HAP-1 (cell line): ENCODE measurements around the gene GRXCR2.

ENCODE experiments used
- DNase-seq, 2 experiments: peaks; one replicate each; pipeline ENCODE4 v3.0.0-alpha.2; 2016 to 2020; ENCODE audit warnings: low spot score in 2 of 2
- H3K27me3 ChIP-seq: fragments of 250-450 bp; sonication (Bioruptor Pico); 2 replicates; pipeline ENCODE4 v1.5.1; 2020; ENCODE audit warnings: low read depth, mild to moderate bottlenecking, moderate library complexity
- H3K36me3 ChIP-seq: fragments of 250-450 bp; sonication (Bioruptor Pico); replicated peaks from 2 replicates; pipeline ENCODE4 v1.5.1; 2020; ENCODE audit warnings: mild to moderate bottlenecking
- H3K4me1 ChIP-seq: fragments of 250-450 bp; sonication (Bioruptor Pico); 2 replicates; pipeline ENCODE4 v1.5.1; 2020; ENCODE audit warnings: mild to moderate bottlenecking
- H3K4me3 ChIP-seq: fragments of 250-450 bp; sonication (Bioruptor Pico); 2 replicates; pipeline ENCODE4 v1.5.1; 2020; ENCODE audit warnings: mild to moderate bottlenecking, moderate library complexity
- H3K9me3 ChIP-seq: fragments of 250-450 bp; sonication (Bioruptor Pico); 2 replicates; pipeline ENCODE4 v1.5.1; 2020; ENCODE audit warnings: mild to moderate bottlenecking, moderate library complexity
- in situ Hi-C: fragments of 300-500 bp; cut with MboI; formaldehyde crosslinking; loops from 3 replicates; pipeline ENCODE4 v1.14.3; 2020; ENCODE audit warnings: low sequenced_read_pairs, inconsistent platforms, mixed read lengths

The GRXCR2 gene

DNA sequence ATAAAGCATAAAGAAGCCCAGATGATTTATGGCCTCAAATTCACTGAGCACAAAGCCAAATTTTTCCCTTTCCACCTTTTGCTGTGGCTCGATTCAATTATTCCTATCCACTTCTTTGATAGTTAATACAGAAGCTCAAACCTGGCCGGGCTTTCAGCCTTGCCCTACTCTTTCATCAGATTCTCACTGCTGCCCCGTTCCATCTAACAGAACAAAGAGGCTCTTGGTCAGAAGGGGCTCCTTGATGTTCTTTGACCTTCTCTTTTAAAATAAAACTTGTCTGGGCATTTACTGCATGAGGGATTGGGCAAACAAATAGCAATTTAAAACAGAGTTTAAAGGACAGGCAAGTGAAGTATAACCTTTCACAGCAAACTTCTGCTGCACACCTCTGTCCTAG is 9.8 kb downstream of the GRXCR2 start:
- Histone ChIP-seq H3K36me3 (no peaks in the 10 kb centered on the region), H3K4me3 (no peak overlapping the region), H3K9me3 (no peaks in the 10 kb centered on the region), H3K4me1 (no peaks in the 10 kb centered on the region), H3K27me3 (peaks cover 6% of the 10 kb centered on the region; the same call in 1 of the 2 replicates)
- DNase-seq, result no peak
- in situ Hi-C loops, result no loop called here

DNA sequence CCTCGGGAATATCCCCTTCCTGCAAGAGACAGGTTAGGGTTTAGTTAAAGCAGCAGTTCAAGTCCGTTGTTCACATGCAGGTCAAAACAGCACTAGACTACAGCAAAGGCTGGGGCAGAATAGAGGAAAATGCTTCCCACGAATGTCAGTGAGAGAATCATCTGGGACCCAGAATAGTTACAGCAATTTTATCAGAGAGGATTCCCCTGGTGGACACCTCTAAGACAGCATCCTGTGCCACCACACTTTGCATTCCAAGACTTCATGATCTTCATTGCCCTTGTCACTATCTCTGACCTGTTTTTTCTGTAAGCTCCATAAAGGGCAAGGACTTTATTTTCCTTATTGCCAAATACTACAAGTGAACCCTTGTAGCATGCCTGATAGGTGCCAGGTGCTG is 12.9 kb downstream of the GRXCR2 start:
- H3K27me3 ChIP-seq, result peaks cover 6% of the 10 kb centered on the region; the same call in 1 of the 2 replicates
- no peaks in the 10 kb centered on the region for H3K9me3 ChIP-seq
- no peaks in the 10 kb centered on the region for H3K36me3 ChIP-seq
- DNase-seq, result no peak
- in situ Hi-C loops, result no loop called here
- no peak overlapping the region for H3K4me3 ChIP-seq
- H3K4me1 ChIP-seq, result no peaks in the 10 kb centered on the region

DNA sequence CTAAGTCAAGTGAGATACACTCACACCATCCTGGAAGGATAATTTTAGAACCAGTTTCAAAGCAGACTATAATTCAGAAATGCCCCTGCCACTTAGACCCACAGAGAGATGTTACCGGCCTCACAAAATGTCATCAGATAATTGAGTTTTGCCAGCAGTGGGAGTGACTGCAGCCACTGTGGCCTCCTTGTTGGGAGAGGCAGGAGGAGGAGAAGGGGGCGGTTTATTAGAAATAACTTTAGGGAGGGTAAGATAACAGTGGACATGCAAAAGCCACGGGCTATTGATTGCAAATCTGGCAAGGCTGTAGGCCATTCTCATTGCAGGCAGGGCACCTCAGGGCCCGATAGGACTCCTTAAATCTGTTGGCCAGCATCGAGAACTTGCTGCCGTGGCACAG is 13.4 kb downstream of the GRXCR2 start:
- H3K4me3 ChIP-seq, result no peak overlapping the region

DNA sequence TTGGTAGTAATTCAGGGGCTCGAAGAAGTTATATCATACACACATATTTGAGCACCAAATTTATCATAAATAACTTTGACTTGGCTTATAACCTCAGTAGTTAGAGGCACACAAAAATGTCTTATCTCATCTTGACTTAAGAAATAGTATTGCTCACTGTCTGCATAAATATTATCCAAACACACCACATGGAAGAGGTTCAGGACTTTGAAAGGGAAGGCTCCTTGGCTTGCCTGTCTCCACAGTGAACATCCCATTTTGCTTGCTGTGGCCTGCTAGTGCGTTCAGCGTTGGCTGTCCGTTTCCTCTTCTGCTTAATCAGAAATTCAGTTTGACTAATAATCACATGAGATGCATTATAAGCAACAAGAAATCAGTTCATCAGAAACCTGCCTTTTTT is 13.9 kb downstream of the GRXCR2 start:
- H3K27me3 ChIP-seq, result peaks cover 6% of the 10 kb centered on the region; the same call in 1 of the 2 replicates
- H3K4me1 ChIP-seq, result no peaks in the 10 kb centered on the region
- no peak for DNase-seq
- no peaks in the 10 kb centered on the region for H3K9me3 ChIP-seq
- no peak overlapping the region for H3K4me3 ChIP-seq
- in situ Hi-C loops, result no loop called here
- H3K36me3 ChIP-seq, result no peaks in the 10 kb centered on the region

More for the DNA sequence above, 13.4 kb downstream of the GRXCR2 start:
- Histone ChIP-seq H3K4me1 (no peaks in the 10 kb centered on the region), H3K36me3 (no peaks in the 10 kb centered on the region), H3K27me3 (peaks cover 6% of the 10 kb centered on the region; the same call in 1 of the 2 replicates), H3K9me3 (no peaks in the 10 kb centered on the region)
- in situ Hi-C loops, result no loop called here
- DNase-seq, result no peak

DNA sequence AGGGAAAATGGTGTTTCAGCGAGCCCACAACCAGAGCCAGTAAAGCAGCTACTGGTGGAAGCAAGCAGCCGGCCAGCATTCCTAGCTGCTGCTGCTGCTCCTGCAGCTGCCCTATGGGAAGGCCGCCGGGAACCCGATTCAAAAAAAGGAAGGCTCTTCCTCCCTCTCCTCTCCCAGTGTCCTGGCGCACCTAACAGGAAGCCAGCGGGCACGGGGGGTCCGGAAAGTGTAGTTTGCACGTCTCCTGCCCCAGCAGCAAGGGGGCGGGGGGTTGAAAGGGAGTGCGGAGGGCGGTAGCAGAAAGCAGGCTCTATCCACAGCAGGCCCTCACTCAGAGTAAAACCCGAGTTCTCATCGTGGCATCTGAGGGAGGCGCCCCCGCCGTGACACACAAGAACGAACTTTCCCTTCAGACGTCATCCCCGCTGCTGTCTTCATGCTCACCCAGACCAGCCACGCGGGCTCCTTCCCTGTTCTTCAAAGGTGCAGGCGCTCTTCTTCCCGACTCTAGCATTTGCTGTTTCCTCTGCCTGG is 16.5 kb downstream of the GRXCR2 start:
- Histone ChIP-seq H3K36me3 (no peaks in the 10 kb centered on the region), H3K4me1 (no peaks in the 10 kb centered on the region), H3K9me3 (no peaks in the 10 kb centered on the region), H3K27me3 (0 out of 2 replicates have a peak, but pooled peaks cover 4% of the 10 kb centered on the region), H3K4me3 (no peak overlapping the region)
- DNase-seq, result no peak
- in situ Hi-C loops, result no loop called here

DNA sequence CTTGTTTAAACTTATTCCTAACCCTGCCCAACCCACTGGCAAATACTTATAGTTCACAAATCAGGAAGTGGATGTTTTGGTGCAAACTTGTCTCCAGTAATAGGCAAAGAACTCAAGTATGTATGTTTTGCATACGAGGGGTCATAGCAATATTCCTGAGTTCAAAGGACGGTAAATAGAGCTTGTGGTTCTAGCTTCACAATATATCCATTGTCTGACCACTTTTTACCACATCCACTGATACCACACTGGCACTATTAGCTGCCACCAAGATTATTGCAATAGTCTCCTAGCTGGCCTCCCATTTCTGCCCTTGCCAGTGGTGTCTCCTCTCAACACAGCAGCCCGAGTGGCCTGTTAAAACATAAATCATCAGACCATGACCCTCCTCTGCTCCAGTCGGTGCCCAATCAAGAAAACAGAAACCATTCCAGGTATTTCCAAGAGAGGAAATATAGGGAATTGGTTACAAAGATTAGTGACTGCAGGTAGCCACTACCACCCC is 17.0 kb downstream of the GRXCR2 start:
- no peak for DNase-seq
- H3K27me3 ChIP-seq, result 0 out of 2 replicates have a peak, but pooled peaks cover 1% of the 10 kb centered on the region
- no peaks in the 10 kb centered on the region for H3K9me3 ChIP-seq
- no peak overlapping the region for H3K4me3 ChIP-seq
- no peaks in the 10 kb centered on the region for H3K4me1 ChIP-seq
- in situ Hi-C loops, result no loop called here
- H3K36me3 ChIP-seq, result no peaks in the 10 kb centered on the region

DNA sequence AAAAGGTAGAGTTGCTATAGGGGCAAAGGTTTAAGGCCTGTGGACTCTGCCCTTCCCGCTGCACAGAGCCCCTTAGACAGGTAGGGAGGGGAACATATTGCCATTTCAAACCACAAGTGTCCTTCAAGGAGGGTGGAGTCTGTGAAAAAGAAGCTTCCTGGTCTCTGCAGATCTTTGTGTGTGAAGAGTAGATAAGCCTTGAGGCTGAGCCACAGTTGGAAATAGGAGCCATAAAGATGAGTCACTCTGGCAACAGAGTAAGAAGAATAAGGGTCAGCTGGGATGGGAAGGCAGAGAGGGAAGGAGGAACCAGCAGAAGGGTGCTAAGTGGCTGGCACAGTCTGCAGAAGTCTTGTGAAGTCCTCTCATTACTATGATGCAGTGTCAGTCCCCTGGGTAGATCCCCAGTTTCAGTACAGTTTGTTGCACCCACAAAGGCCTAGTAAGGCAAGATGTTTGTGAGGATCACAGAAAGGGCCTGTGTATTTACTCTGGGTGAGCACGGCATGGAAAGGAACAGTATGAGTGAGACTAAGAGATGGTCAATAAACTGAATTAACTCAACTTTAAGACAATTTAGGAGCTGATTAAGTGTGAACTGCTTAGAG is 18.1 kb downstream of the GRXCR2 start:
- no peak for DNase-seq
- Histone ChIP-seq H3K4me3 (no peak overlapping the region), H3K36me3 (no peaks in the 10 kb centered on the region), H3K4me1 (no peaks in the 10 kb centered on the region), H3K9me3 (no peaks in the 10 kb centered on the region), H3K27me3 (no peaks in the 10 kb centered on the region)
- in situ Hi-C loops, result no loop called here

DNA sequence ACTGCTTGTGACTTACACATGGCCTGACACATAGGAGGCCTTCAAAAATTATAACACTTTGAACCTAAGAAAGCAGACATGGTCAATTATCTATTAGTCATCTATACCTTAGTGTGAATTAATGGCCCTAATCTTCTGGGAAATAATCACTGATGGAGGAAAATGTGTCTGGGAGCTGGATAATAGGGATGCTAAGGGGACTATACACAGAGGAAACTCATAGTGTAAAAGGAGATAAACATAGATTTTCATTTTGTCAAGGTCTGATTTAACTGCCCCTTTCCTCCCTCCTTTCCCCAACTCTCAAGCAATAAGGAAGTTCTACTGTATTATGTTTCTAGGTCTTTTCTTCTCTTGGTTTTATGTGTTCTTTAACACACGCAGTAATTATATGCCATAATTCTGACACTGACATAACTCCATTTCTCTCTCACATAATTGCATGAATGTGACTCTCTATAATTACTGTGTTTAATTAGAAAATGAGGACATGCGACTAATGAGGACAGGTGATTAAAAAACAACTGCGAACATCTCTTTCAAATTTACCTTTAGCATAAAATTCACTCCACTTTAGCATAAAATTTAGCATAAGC is 18.9 kb downstream of the GRXCR2 start:
- no peak for DNase-seq
- in situ Hi-C loops, result no loop called here

DNA sequence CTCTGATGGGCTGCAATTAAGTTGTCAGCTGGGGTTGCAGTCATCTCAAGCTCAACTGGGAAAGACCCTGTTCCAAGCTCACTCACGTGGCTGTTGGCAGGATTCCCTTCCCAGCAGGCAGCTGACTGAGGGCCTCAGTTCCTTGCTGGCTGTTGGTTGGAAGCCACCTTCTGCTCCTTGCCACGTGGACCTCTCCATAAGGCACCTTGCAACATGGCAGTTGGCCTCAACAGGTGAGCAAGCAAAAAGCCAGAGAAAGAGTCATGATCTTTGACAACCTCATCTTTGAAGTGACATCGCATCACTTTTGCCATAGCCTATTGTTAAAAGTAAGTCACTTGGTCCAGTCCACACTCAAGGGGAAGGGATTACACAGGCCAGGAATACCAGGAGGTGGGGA is 19.8 kb downstream of the GRXCR2 start:
- Histone ChIP-seq H3K4me1 (no peaks in the 10 kb centered on the region), H3K9me3 (no peaks in the 10 kb centered on the region), H3K4me3 (no peak overlapping the region), H3K27me3 (no peaks in the 10 kb centered on the region), H3K36me3 (no peaks in the 10 kb centered on the region)
- in situ Hi-C loops, result no loop called here
- DNase-seq, result no peak

More for the DNA sequence above, 18.9 kb downstream of the GRXCR2 start:
- Histone ChIP-seq H3K4me3 (no peak overlapping the region), H3K36me3 (no peaks in the 10 kb centered on the region), H3K4me1 (no peaks in the 10 kb centered on the region), H3K27me3 (no peaks in the 10 kb centered on the region), H3K9me3 (no peaks in the 10 kb centered on the region)

DNA sequence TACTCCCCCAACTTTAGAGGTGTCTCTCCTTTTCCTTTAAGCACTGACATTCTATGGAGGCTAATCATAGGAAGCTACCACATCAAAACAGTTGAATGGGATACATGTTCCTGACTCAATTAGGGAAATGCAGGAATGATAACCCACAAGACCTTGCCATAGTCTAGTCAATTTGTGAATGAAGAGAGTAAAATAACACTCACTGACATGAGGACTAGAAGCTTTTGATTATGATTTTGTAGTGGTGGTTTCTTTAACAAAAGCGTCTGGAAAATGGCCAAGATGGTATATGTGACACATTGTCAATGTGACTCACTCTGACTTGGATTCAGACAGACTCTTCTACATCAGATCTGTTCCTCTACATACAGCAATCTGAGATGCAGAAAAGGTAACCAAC is 24.0 kb downstream of the GRXCR2 start:
- no peak for DNase-seq
- Histone ChIP-seq H3K4me1 (no peaks in the 10 kb centered on the region), H3K36me3 (no peaks in the 10 kb centered on the region), H3K27me3 (no peaks in the 10 kb centered on the region), H3K4me3 (no peak overlapping the region), H3K9me3 (no peaks in the 10 kb centered on the region)
- in situ Hi-C loops, result loop anchor here (25.0 kb wide), 1 partner anchor 1612 kb away; no protein-coding TSS in a partner anchor

DNA sequence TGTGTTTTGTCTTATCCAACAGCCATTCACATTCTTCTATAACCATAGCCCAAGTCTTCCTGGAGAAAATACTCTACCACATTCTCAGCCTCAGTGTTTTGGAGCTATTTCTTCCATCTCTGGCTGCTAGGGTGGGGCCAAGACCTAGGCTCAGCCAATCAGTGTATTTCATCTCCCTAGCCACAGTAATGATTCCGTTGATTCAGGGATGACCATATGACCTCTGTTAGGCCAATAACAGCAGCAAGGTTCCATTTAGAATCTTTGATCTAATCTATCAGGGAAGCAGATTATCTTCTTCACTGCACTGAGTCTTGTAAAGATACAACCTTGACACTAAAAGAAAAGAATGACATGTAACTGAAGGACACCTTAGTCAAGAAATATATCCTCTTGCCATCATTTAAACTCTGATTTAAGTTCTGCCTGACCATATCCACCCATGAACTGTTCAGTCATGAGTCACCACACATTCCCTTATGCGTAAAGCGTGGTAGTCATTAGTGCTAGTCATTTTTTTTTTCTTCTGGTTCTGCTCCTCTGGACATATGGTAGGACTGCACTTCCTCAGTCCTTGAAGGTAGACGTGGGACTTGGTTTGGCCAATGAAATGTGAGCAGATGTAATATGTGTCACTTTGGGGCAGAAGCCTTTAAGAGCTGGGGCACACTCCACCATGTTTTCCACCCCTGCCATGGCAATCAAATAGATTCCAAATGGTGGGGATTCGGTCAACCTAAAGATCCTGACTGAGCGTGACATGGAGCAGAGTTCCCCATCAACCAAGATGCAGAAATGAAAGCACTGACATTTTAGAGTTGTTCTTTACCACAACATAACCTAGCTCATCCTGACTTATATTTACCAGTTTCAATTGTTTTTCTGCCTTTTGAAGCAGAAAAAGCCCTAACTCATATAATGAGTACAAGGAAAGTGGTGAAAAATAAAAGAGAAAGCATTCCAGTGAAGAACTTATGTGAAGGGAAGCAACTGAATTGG is 25.0 kb downstream of the GRXCR2 start:
- Histone ChIP-seq H3K27me3 (no peaks in the 10 kb centered on the region), H3K9me3 (no peaks in the 10 kb centered on the region), H3K4me1 (no peaks in the 10 kb centered on the region), H3K4me3 (no peak overlapping the region), H3K36me3 (no peaks in the 10 kb centered on the region)
- no peak for DNase-seq
- in situ Hi-C loops, result loop anchor here (25.0 kb wide), 1 partner anchor 1610 kb away; no protein-coding TSS in a partner anchor

DNA sequence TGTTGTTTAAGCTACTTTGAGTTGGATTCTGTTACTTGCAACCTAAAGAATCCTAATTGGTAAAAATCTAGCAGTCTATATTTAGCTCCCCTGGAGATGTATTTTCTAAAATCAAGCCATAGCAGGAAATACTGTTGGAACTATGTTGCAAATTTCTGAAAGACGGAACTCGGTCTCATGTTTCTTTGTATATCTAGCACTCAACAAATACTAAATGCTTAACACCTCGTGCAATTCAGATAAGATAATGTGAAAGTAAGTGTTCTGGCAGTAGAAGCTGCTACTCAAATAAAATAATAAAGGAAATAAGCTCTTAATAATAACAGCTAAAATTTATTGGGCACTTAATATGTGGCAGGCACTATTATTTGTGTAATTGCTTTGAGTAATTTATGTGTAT is 26.7 kb downstream of the GRXCR2 start:
- H3K9me3 ChIP-seq, result no peaks in the 10 kb centered on the region
- in situ Hi-C loops, result loop anchor here (25.0 kb wide), 1 partner anchor 1609 kb away; no protein-coding TSS in a partner anchor
- H3K36me3 ChIP-seq, result no peaks in the 10 kb centered on the region
- no peaks in the 10 kb centered on the region for H3K4me1 ChIP-seq
- H3K4me3 ChIP-seq, result no peak overlapping the region
- peaks cover 3% of the 10 kb centered on the region; the same call in 1 of the 2 replicates for H3K27me3 ChIP-seq
- no peak for DNase-seq

DNA sequence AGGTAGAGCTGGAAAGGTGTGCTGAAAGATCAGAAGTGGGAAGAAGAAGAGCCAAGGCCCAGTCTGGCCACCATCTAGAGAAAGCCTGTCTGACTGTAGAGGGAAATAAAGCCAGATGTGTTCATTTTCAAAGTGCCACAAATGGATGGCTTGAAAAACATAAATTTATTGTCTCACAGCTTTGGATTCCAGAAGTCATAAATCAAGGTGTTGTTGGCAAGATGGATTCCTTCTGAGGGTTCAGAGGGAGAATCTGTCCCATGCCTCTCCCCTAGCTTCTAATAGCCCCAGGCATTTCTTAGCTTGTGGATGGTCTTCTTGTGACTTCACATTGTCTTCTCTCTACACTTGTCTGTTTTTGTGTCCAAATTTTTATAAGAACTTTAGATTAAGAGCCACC is 31.5 kb downstream of the GRXCR2 start:
- in situ Hi-C loops, result loop anchor here (25.0 kb wide), 1 partner anchor 1604 kb away; no protein-coding TSS in a partner anchor

More for the DNA sequence above, 31.5 kb downstream of the GRXCR2 start:
- no peaks in the 10 kb centered on the region for H3K4me1 ChIP-seq
- no peak for DNase-seq
- no peaks in the 10 kb centered on the region for H3K9me3 ChIP-seq
- H3K4me3 ChIP-seq, result no peak overlapping the region
- peaks cover 3% of the 10 kb centered on the region; the same call in 1 of the 2 replicates for H3K27me3 ChIP-seq
- H3K36me3 ChIP-seq, result no peaks in the 10 kb centered on the region
